Measurements from ENCODE around the gene USB1.
A peak's percentile ranks its signal among the peaks of the same experiment; 100 is the strongest.
"Not testable (repeated sequence)": the region's sequence is repeated elsewhere in the genome, so short reads cannot be mapped to it uniquely, and the experiment has no call there.

Gene USB1

DNA sequence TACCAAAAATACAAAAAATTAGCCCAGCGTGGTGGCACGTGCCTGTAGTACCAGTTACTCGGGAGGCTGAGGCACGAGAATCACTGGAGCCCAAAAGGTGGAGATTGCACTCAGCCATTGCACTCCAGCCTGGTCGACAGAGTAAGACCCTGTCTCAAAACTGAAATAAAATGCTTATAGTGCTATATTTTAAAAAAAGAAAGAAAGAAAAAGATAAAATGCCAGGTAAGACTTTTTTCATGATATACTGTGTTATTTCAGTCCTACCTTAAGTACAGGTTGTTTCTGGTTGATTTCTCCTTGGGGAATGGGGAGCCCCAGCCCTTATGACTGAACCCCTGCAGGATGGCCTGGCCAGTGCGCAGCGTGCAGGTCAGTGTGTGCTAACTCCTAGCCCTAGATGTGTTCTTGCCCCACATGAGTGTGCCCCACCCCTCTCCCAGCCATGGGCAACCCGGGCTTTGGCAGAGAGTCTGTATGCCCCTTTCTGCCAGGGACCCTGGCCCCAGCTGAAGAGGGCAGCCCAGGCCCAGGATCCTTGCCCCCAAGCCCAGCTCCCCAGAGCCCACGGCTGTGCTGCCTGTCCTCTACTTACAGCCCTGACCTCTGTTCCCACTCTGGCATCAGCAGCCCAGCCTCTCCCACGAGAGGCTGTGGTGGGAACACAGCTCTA, 31.6 kb upstream of the USB1 start:
- DNase-seq = no peak

- no peak for DNase-seq
Observed at GRCh38 chr16:57970319-57970718, 30.9 kb upstream of the USB1 start.

DNA sequence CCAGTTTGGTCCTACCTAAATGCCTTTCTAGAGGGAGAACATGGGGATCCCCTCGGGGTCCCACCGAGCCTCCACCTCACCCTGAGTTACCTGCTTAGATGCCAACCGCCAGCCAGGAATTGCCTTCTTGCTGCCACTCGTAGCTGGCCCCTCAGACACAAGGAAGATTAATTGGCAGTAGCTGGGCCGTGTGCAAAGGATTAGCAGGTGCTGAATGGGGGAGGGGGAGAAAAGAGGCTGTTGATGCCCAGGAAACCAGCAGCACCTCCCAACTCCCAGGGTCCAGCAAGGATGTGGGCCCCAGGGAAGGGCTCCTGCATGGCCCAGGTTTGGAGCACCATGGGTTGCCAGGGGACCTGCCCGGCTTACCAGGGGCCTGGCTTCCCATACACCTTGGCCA, 30.2 kb upstream of the USB1 start, which contains the start of gene CNGB1:
TSS of gene CNGB1 (minus strand) at position 159 of the 400 bp plus-strand sequence. CDS start 3,842 bp downstream, outside the sequence.
- DNase-seq = no peak

GRCh38 chr16:57971848-57972247, 29.4 kb upstream of the USB1 start:
- no peak for DNase-seq

GRCh38 chr16:57972306-57972705, 28.9 kb upstream of the USB1 start:
- no peak for DNase-seq

DNA sequence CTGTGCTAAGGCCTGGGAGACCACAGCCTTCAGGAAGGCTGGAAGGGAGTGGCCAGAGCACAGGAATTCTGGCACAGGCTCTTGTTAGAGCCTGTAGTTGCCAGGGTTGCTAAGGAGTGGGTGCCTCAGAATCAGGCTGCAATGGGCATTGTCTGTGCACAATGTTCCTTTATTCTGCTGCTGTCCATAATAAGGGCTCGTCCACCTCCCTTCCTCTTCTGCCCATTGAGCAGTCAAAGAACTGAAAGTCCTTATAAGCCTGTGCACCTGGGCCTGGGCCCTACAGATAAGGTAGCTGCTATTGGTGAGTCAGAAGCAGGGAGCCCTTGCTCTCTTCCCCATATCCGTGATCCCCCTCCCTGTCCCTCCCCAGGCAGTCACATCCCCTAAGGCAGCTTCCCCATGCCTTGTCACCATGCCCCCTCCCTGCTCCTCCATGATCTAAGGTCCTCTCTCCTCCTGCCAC, 24.8 kb upstream of the USB1 start:
- DNase-seq = no peak

- DNase-seq = no peak
Observed at GRCh38 chr16:57977418-57978069, 23.7 kb upstream of the USB1 start.

DNA sequence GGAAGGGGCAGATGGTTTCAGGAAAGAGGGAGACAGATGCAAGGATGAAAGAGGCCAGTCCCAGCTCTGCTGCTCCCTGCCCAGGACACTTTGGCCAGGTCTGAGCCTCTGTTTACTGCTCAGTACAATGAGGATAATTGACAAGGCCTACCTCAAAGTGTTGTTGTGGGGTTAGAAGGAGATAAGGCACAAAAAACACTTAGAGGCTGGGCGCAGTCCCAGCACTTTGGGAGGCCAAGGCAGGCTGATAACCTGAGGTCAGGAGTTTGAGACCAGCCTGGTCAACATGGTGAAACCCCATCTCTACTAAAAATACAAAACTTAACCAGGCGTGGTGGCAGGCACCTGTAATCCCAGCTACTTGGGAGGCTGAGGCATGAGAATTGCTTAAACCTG, 23.1 kb upstream of the USB1 start:
- not testable (repeated sequence) for DNase-seq

DNA sequence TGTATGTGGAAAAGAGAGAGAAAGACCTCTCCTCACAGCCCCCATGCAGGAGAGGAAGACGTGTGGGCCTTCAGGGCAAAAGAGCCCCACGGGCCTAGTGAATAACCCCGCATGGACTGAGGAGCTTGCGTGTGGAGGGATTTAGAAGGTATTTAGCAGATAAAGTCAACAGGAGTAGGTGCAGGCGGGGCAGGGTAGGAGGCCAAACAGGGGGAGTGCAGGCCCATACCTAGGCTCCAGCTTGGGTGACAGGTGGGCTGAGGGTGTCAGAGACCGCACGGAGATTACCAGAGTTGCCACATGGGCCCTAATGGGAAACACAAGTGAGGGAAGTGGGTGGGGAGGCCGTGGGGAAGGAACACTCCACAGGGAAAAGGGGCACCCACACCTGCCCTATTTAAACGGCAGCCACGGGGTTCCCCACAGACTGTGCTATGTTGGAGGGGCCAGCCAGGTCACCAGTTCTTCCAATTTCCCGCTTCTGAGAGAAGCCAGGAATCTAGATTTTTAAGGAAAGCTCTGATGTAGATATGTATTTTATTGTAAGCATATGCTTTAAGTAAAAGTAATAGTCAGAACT, 22.1 kb upstream of the USB1 start:
- no peak for DNase-seq

- DNase-seq = no peak
Observed at GRCh38 chr16:57981636-57982035, 19.6 kb upstream of the USB1 start.

- DNase-seq = no peak
Observed at GRCh38 chr16:57982385-57982784, 18.8 kb upstream of the USB1 start.

DNA sequence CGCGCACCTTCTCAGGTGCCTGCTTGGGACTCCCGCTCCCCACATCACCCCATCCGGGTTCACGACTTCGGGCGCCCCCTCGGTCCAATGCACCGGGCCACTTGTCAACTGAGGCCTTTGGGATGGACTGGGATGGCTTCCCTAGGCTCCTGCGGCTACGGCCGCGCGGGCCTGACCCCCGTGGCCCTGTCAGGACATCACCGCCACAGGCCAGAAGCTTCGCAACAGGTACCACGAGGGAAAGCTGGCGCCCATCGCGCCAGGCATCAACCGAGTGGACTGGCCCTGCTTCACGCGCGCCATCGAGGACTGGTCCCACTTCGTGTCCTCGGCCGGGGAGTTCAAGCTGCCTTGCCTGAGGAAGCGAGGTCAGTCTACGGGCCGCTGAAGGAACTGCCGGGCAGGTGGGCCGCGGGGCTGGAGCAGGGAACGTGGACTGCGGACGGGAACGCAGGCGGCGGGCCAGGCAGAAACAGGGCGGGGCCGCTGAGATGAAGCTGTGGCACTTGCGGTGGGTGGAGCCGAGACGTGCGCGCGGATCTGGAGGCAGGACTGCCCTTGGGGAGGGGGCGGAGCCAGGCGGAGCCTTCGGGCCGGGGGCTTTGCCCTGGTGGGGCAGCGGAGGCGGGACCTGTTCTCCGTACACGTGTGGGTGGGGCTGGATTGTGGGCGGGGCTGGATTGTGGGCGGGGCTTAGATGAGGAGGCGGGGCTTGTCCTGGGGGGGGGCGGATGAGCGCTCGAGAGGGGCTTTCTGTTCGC, 16.6 kb upstream of the USB1 start:
- peak; percentile 63 for DNase-seq

DNA sequence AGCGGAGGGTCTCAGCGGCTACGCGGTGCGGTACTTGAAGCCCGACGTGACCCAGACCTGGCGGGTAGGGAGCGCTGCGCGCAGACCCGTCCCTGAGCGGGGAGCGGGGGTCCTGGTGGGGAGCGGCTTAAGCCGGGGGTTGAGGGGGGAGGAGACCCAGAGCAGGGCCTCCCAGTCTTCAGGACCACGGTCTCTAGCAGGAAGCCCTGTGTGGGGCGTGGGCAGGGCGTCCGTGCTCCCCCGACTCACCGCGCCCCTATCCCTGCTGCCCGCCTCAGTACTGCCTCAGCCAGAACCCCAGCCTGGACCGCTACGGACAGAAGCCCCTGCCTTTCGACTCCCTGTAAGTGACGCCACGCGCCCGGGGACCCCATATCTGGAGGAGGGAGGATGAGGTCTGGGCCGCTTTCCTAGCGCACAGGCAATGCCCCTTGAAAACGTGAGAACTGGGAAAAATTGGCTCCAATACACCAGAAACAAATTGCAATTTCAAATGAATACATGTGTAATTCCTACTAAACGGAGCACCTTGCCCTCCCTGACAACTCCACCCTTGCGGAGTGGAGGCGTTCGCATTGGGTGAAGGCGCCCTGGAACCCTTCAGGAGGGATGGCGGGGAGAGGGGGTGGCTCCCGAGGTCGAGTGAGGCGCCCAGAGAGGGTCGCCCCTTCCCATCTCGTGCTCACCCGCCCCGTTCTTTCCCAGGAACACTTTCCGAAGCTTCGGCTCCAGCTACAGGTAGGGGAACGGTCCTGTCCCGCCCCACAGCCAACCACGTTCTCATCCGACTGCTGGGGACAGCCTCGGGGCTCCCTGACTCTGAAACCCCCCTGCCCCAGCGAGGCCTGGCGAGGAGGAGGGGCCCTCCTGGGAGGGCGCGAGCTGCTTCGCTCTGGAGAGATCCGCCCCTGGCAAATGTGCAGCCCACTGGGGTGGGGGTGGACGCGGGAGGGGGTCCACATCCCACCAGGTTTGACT, 15.7 kb upstream of the USB1 start:
- DNase-seq = peak; percentile 52

GRCh38 chr16:57986196-57986595, 15.0 kb upstream of the USB1 start:
- no peak for DNase-seq

GRCh38 chr16:57987441-57988177, 13.6 kb upstream of the USB1 start:
- no peak for DNase-seq

- DNase-seq = no peak
Observed at GRCh38 chr16:57988929-57989328, 12.3 kb upstream of the USB1 start.

GRCh38 chr16:57991551-57992059, 9.6 kb upstream of the USB1 start:
- no peak for DNase-seq

DNA sequence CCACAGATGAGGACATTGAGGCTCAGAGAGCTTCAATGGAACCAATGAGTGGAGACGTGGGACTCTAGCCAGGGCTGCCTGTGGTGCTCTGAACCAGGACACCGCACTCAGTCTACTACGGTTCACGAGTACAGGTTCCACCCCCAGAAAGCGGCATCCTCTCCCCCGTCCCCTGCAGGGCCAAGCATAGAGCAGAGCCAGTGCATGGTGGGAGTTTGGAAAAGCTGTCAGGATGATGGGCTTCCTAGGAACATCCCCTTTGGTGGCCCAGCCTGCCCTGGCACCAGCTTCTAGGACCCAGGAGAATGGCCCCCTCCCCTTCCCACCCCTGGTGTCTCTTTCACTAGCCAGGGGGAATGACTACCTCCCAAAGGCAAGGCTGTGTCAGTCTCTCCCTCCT, 9.1 kb upstream of the USB1 start:
- DNase-seq = no peak

DNA sequence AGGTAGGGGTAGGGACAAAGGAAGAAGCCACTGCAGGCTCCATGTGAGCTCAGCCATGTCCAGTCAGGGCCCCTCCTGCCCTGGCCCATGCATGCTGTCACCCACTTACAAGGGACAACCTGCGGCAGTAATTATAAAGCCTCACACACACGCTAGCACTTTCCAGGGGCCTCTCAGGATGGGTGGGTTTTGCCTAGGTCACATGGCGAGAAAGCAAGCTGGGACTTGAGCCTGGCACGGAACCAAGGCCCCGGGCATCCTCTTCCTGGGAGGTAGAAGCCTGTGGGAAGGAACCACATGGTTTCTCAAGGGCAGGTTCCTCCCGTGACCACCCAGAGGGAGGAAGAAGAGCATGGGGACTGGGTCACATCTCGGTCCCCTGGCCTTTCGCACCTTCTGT, 7.8 kb upstream of the USB1 start:
- DNase-seq = no peak

- no peak for DNase-seq
Observed at GRCh38 chr16:57993897-57994296, 7.3 kb upstream of the USB1 start.

DNA sequence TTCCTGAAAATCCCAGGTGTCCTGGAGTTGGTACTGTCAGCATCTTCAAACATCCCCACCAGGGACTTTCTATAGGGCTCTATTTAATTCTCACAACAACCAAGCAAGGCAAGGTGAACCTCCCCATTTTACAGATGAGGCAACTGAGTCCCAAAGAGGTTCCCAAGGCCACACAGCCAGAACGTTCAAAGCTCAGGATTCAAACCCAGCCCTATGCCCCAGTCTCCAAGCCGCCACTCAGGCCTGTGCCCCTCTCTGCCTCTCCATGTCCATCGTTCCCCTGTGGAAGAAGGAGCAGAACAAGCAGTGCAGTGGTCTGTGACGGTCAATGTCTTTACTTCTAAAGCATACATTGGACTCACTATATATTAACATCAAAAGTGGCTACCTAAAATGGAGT, 6.8 kb upstream of the USB1 start:
- DNase-seq = no peak

Measured in right kidney (tissue), 1 donor.